Stromal cell of bone marrow (primary cell): ENCODE measurements around the gene SLIT3.

ENCODE experiments used
- DNase-seq: peaks from one replicate; pipeline ENCODE4 v3.0.0-alpha.2; 2012; ENCODE audit warnings: low read depth

SLIT3 gene

GRCh38 chr5:169299191-169299662 lies 1.7 kb downstream of the SLIT3 start:
- DNase-seq, result no peak

GRCh38 chr5:169298193-169298592 lies 2.7 kb downstream of the SLIT3 start:
- DNase-seq, result no peak

GRCh38 chr5:169296419-169297143 lies 4.4 kb downstream of the SLIT3 start:
- DNase-seq, result peak; percentile 80

- no peak for DNase-seq
These were observed 5.6 kb downstream of the SLIT3 start for GRCh38 chr5:169295306-169295705.

GRCh38 chr5:169294621-169295020 lies 6.3 kb downstream of the SLIT3 start:
- DNase-seq, result no peak

GRCh38 chr5:169291877-169292276 lies 9.1 kb downstream of the SLIT3 start:
- no peak for DNase-seq

- DNase-seq, result no peak
These were observed 10.0 kb downstream of the SLIT3 start for GRCh38 chr5:169290895-169291294.

- no peak for DNase-seq
These were observed 11.4 kb downstream of the SLIT3 start for GRCh38 chr5:169289520-169289919.

- no peak for DNase-seq
These were observed 12.6 kb downstream of the SLIT3 start for GRCh38 chr5:169288066-169288930.

- no peak for DNase-seq
These were observed 13.4 kb downstream of the SLIT3 start for GRCh38 chr5:169287529-169287928.

- no peak for DNase-seq
These were observed 14.2 kb downstream of the SLIT3 start for GRCh38 chr5:169286572-169287300.

GRCh38 chr5:169283887-169284286 lies 17.1 kb downstream of the SLIT3 start:
- DNase-seq, result no peak

GRCh38 chr5:169281625-169282024 lies 19.3 kb downstream of the SLIT3 start:
- no peak for DNase-seq

- DNase-seq, result no peak
These were observed 20.2 kb downstream of the SLIT3 start for GRCh38 chr5:169280696-169281095.

GRCh38 chr5:169280286-169280685 lies 20.7 kb downstream of the SLIT3 start:
- no peak for DNase-seq

- no peak for DNase-seq
These were observed 21.8 kb downstream of the SLIT3 start for GRCh38 chr5:169279125-169279524.

- no peak for DNase-seq
These were observed 27.1 kb downstream of the SLIT3 start for GRCh38 chr5:169273881-169274280.

- DNase-seq, result no peak
These were observed 27.5 kb downstream of the SLIT3 start for GRCh38 chr5:169273451-169273850.

- DNase-seq, result no peak
These were observed 28.1 kb downstream of the SLIT3 start for GRCh38 chr5:169272731-169273427.

GRCh38 chr5:169272111-169272510 lies 28.8 kb downstream of the SLIT3 start:
- no peak for DNase-seq

GRCh38 chr5:169270827-169271226 lies 30.1 kb downstream of the SLIT3 start:
- DNase-seq, result no peak

GRCh38 chr5:169268019-169268418 lies 32.9 kb downstream of the SLIT3 start:
- no peak for DNase-seq
